Retinal pigment epithelial cell (primary cell): Measurements from ENCODE around the gene ANKRD11.
A peak's percentile ranks its signal among the peaks of the same experiment; 100 is the strongest.

Experiments
- DNase-seq: peaks from one replicate; pipeline ENCODE4 v3.0.0-alpha.2; 2010; ENCODE audit warnings: low read depth
- H3K4me3 ChIP-seq: 2 replicates; pipeline ENCODE4 v1.5.1; 2011; ENCODE audit warnings: mild to moderate bottlenecking, low read length, control low read depth, moderate library complexity
- TF ChIP-seq, protein P1 (sequence below): conservative IDR thresholded peaks from 2 replicates; pipeline ENCODE4 v1.5.1; 2011; ENCODE audit warnings: low read depth, low read length, control low read depth, inconsistent platforms

ANKRD11 gene

DNA sequence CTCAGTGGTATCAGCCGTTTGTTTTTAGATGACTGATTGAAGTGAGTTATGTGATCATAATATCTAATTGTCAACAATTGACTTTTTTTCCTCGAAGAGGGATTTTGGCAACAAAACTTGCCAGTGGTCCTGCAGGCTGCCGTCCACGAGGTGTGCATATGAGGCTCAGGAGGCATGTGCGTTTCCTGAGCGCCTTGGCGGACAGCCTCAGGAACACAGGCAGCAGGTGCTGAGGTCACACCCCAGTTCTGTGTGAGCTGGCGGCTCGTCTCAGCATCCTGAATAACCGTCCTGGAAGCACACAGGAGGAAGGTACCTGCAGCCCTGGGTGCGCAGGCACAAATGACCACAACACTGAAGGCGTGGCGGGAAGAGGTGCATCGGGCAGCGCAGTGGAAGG lies 29.5 kb upstream of the ANKRD11 start:
- no peak for DNase-seq
- H3K4me3 ChIP-seq, result no peak overlapping the region
- TF ChIP-seq, protein P1, sequence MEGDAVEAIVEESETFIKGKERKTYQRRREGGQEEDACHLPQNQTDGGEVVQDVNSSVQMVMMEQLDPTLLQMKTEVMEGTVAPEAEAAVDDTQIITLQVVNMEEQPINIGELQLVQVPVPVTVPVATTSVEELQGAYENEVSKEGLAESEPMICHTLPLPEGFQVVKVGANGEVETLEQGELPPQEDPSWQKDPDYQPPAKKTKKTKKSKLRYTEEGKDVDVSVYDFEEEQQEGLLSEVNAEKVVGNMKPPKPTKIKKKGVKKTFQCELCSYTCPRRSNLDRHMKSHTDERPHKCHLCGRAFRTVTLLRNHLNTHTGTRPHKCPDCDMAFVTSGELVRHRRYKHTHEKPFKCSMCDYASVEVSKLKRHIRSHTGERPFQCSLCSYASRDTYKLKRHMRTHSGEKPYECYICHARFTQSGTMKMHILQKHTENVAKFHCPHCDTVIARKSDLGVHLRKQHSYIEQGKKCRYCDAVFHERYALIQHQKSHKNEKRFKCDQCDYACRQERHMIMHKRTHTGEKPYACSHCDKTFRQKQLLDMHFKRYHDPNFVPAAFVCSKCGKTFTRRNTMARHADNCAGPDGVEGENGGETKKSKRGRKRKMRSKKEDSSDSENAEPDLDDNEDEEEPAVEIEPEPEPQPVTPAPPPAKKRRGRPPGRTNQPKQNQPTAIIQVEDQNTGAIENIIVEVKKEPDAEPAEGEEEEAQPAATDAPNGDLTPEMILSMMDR, result no peak

DNA sequence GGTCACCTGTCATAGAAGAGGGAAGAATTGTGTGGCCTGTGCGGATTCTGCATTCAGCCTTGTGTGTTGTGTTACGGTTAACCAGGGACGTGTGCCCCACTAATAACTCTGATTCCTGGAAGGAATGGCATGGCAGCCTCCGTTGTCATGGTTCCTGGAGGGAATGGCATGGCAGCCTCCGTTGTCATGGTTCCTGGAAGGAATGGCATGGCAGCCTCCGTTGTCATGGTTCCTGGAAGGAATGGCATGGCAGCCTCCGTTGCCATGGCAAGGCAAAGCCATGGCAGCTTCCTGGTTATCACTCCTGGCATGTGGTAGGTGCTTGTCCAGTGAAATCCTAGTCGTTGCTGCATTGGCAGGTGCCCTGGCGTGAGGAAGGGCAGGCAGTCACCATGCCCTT lies 26.8 kb upstream of the ANKRD11 start:
- no peak for DNase-seq
- TF ChIP-seq, protein P1, result no peak
- H3K4me3 ChIP-seq, result no peak overlapping the region

DNA sequence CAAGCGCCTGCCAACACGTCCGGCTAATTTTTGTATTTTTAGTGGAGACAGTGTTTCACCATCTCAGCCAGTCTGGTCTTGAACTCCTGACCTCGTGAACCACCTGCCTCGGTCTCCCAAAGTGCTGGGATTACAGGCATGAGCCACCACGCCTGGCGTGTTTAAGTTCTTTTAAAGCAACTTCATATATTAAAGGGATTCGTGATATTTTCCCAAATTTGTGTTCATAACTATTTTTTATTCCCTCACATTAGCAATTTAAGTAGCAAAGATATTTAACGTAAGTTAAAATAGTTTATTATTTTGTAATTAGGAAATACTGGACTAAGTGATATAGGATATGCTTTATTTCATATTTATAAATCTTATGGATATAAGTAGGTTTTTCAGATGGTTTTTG lies 22.1 kb upstream of the ANKRD11 start:
- TF ChIP-seq, protein P1, result no peak
- no peak for DNase-seq
- no peak overlapping the region for H3K4me3 ChIP-seq

DNA sequence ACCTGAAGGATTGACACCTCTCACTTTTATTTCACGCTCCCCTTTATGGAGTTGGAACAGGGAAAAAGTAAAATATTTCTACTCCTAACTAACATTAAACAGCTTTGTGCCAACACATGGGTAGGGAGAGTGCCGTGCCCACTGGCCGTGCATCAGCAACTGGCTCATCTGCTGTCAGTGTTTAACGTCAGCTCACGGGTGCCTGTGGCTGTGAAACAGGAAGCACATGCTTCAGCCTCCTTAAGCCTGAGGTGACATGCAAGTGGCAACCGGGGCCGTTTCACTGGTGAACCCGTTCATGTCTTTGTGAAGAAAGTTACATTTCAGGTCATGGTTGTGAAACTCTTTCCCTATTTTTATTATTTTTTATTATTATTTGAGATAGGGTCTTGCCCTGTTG lies 21.0 kb upstream of the ANKRD11 start:
- DNase-seq, result no peak
- H3K4me3 ChIP-seq, result no peak overlapping the region
- TF ChIP-seq, protein P1, result no peak

DNA sequence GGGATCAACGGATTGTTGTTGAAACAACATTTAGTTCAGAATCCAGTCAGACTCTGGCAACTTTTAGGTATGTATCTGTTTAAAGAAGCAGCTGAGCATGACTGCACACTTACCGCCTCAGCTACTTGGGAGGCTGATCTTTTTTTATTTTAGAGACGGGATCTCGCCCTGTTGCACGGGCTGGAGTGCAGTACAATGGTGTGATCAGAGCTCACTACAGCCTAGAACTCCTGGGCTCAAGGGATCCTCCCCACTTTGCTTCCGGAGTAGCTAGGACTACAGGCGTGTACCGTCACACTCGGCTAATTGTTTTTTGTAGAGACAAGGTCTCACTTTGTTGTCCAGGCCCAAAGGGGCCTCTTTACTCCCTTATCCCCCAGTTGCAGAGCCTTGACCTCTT lies 20.2 kb upstream of the ANKRD11 start:
- TF ChIP-seq, protein P1, result no peak
- no peak for DNase-seq
- H3K4me3 ChIP-seq, result no peak overlapping the region

DNA sequence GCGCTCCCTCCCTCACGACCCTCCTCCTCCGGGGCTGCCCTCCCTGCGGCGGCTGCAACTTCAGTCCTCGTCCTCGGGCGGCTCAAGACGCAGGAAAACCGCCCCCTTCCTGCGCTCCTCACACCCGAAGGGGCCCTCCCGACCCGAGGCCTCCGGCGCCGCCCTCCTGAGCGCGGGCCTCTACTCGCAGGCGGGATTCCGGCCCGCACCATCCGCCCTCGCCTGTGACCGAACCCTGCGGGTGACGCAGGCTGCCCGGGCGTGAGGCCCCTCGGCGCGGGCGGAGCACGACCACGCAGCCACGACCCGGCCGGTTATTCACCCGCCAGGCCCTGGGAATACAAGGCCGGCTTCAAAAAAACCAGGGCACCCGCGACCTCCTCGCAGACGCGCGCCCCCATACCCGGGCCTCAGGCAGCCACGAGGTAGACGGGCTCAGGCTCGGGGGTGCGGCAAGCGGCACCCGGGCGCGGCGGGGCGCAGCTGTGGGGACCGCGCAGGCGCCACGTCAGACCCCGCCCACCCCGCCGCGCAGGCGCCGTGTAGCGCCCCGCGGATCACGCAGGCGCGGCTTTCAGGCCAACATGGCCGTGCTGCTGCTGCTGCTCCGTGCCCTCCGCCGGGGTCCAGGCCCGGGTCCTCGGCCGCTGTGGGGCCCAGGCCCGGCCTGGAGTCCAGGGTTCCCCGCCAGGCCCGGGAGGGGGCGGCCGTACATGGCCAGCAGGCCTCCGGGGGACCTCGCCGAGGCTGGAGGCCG lies 17.7 kb upstream of the ANKRD11 start, which contains the start of gene SPG7:
TSS of gene SPG7 (plus strand) at position 570 of the 757 bp plus-strand sequence. CDS start at position 585, 15 bp downstream.
- TF ChIP-seq, protein P1, result no peak
- peak within 1 kb of the TSS; percentile 84 for H3K4me3 ChIP-seq
- DNase-seq, result no peak

DNA sequence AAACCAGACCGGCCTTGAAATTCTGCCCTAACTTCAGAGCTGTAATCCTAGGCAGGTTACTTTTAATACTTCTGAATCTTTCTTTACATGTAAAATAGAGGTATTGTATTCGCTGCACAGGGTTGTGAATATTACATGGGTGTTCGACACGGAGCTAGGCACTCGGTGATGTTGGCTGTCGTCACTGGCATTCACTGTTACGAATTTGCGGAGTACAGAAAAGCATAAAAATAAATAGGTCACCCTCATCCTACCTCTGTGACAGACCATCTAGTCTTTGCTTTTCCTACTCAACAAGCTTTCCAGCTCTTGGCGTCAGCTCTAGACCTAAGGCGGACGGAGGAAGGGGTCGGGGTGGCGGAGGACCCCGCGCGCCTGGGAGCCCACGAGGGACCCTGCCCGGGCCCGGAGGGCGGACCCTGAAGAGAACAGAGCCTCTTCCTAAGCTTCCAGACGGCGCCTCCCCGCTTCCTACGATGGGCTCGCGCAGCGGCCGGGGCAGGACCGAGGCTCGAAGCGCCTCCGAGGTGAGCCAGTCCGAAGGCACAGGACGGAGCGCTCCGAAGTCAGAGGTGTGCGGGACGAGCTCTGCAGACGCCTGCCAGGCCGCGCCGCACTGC lies 17.0 kb upstream of the ANKRD11 start:
- H3K4me3 ChIP-seq, result peak overlapping the region; percentile 60
- TF ChIP-seq, protein P1, result peak; percentile 3
- no peak for DNase-seq
